HUES48 (cell line): ENCODE measurements around the gene CASKIN2.

Source experiments
- H3K27ac ChIP-seq: one replicate; pipeline ENCODE4 v1.7.0; 2013; ENCODE audit warnings: low read depth, low read length, inconsistent platforms
- H3K27me3 ChIP-seq: 2 replicates; pipeline ENCODE4 v1.6.1; 2013; ENCODE audit warnings: mild to moderate bottlenecking, low read length; ENCODE audit not compliant: control insufficient read depth, insufficient read depth
- H3K36me3 ChIP-seq: 2 replicates; pipeline ENCODE4 v1.6.1; 2013; ENCODE audit warnings: low read length; ENCODE audit not compliant: control insufficient read depth, insufficient read depth
- H3K4me1 ChIP-seq: 2 replicates; pipeline ENCODE4 v1.6.1; 2013; ENCODE audit warnings: mild to moderate bottlenecking, low read length; ENCODE audit not compliant: control insufficient read depth, insufficient read depth
- H3K4me3 ChIP-seq: 2 replicates; pipeline ENCODE4 v1.5.1; 2013; ENCODE audit warnings: mild to moderate bottlenecking, low read depth, low read length
- H3K9ac ChIP-seq: 2 replicates; pipeline ENCODE4 v1.6.1; 2013; ENCODE audit warnings: mild to moderate bottlenecking, low read depth, low read length, moderate library complexity
- H3K9me3 ChIP-seq: 2 replicates; pipeline ENCODE4 v1.6.1; 2013; ENCODE audit warnings: low read length; ENCODE audit not compliant: control insufficient read depth, insufficient read depth

The CASKIN2 gene

DNA sequence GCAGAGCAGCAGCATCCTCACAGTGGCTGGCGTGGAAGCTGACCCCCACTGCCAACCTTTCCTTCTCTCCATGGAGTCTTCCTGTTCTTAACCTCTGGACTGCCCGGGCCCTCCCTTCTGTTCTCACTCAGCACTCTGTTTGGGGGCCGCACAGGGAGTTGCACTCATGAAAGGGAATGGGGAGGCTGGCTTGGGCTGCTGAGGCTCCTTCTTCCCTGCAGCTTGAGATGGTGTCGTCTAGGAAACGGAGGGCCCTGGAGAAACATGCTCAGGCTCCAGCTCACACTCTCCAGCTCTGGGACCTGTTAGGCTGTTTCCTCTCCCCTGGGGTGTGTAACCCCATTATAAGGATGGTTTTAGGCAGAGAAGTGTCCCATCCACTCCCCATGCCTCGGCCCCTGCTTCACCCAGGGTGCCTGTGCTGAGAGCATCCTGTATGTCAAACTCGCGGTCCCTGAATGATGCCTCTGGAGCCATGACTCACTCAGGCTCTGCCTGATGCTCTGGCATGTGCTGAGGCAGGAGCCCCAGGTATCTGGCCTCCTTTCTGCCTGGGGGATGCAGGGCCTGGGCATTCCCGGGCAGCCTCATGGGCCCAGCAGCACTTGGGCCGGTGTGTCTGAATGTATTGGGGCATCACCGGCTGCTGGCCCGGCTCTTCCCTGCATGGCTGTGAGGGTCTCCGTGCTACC lies 40.0 kb downstream of the CASKIN2 start:
- Histone ChIP-seq H3K4me3 (no peak overlapping the region), H3K27me3 (no peaks in the 10 kb centered on the region), H3K27ac (no peak overlapping the region), H3K36me3 (peaks cover 21% of the 10 kb centered on the region), H3K4me1 (peaks cover 4% of the 10 kb centered on the region; the same call in 1 of the 2 replicates), H3K9ac (no peak overlapping the region), H3K9me3 (no peaks in the 10 kb centered on the region)

DNA sequence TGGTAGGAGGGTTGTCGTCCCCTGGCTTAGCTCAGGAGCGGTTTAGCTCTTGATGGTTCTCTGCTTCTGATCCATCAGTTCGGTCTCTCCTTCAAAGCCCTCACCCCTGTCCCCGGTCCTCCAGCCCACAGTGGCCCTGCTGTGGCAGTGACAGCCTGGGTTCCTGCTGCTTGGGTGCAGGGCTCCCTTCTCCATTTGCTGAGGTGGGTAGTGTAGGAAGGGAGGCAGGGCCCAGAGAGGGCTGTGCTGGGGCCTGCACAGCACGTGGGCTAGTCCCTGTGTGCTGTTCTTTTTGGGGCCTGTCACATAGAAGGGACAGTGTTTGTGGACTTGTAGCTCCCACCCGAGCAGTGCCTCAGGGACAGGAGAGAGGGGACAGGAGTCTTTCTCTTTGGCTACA lies 40.6 kb downstream of the CASKIN2 start:
- Histone ChIP-seq H3K27ac (no peak overlapping the region), H3K4me1 (peaks cover 4% of the 10 kb centered on the region; the same call in 1 of the 2 replicates), H3K36me3 (peaks cover 21% of the 10 kb centered on the region), H3K27me3 (no peaks in the 10 kb centered on the region), H3K9ac (no peak overlapping the region), H3K9me3 (no peaks in the 10 kb centered on the region), H3K4me3 (no peak overlapping the region)

DNA sequence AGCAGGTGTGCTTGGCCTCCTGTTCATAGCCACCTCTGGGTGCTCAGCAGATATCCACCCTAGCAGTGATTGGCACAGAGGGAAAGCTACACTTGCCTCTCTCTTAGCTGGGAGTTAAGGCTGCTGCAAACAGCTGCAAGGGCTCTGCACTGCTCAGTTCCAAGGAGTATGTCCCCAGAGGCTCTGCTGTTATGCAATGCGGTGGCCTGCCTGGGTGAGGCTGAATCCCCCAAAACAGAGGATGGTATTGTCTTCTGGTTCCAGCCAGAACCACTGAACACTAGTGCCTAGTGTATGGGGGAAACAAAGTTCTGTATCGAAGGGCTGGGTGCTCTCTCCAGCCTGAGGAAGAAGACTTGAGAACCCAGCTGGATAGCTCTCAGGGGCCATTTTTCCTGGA lies 42.1 kb downstream of the CASKIN2 start:
- peaks cover 21% of the 10 kb centered on the region for H3K36me3 ChIP-seq
- 0 out of 2 replicates have a peak, but pooled peaks cover under 1% of the 10 kb centered on the region for H3K4me1 ChIP-seq
- no peaks in the 10 kb centered on the region for H3K27me3 ChIP-seq
- H3K9ac ChIP-seq = no peak overlapping the region
- no peak overlapping the region for H3K27ac ChIP-seq
- H3K4me3 ChIP-seq = no peak overlapping the region
- no peaks in the 10 kb centered on the region for H3K9me3 ChIP-seq

DNA sequence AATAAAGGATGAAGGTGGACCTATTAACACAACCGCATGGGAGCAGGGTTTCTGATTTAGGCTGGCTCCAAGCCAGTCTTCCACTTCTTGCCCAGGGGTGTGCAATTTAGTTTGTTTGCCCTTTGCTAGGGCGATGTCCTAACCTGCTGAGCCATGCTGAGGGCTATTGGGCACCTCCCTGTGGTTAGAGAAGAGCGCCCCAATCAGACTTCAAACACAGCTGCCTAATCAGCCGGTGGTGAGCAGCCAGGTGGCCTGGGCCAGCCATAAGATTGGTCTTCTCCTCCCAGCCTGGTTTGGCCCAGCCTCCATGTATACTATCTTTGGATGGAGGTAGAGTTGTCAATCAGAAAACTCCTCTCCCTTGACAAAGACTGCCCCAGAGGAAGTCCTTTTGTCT lies 43.2 kb downstream of the CASKIN2 start:
- H3K27ac ChIP-seq = no peak overlapping the region
- no peak overlapping the region for H3K9ac ChIP-seq
- H3K4me1 ChIP-seq = no peaks in the 10 kb centered on the region
- H3K4me3 ChIP-seq = no peak overlapping the region
- H3K9me3 ChIP-seq = no peaks in the 10 kb centered on the region
- no peaks in the 10 kb centered on the region for H3K27me3 ChIP-seq
- H3K36me3 ChIP-seq = peaks cover 21% of the 10 kb centered on the region

DNA sequence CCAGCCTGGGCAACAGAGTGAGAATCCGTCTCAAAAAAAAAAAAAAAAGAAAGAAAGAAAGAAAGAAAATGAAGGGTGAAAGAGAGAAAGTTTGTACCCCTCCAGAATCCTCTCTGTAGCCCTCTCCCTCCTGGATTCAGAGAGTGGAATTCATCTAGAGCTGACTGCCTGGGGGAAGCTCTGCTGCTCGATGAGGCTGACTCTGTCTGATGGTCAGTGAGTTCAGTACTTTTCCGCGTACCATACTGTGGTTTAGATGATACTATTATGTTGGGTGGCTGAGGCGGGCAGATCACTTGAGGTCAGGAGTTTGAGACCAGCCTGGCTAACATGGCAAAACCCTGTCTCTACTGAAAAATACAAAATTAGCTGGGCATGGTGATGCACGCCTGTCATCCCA lies 44.1 kb downstream of the CASKIN2 start:
- Histone ChIP-seq H3K4me3 (no peak overlapping the region), H3K36me3 (peaks cover 21% of the 10 kb centered on the region), H3K27me3 (no peaks in the 10 kb centered on the region), H3K4me1 (no peaks in the 10 kb centered on the region), H3K27ac (no peak overlapping the region), H3K9ac (no peak overlapping the region), H3K9me3 (no peaks in the 10 kb centered on the region)

DNA sequence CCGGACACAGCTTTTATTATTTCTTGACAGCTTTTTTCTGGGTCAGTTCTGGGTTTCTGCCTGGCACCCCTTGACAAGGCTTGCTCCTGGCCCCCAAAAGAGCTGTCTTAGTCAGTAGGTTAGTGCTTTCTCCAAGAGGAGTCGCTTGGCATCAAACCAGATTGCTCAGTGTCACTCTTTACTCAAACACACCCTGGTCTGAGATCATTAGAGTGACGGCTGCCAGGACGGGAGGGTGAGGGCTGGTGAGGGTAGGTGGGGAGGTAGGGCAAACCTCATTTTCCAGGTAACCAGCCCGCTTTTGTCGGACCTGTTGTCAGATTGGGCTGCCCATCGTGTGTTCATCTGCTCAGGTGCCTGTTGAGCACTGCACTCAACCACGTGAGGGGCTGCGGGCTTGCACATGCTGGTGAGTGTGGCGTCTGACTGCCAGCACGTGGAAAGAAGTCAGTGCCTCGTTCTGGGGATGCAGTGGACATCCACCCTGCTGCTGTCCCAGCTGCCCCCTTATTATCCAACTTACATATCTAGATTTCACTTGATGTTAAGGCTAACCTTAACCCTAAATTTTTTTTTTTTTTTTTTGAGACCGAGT lies 46.5 kb downstream of the CASKIN2 start:
- peaks cover 21% of the 10 kb centered on the region for H3K36me3 ChIP-seq
- H3K9me3 ChIP-seq = no peaks in the 10 kb centered on the region
- no peak overlapping the region for H3K4me3 ChIP-seq
- H3K4me1 ChIP-seq = no peaks in the 10 kb centered on the region
- no peak overlapping the region for H3K9ac ChIP-seq
- no peak overlapping the region for H3K27ac ChIP-seq
- H3K27me3 ChIP-seq = no peaks in the 10 kb centered on the region

DNA sequence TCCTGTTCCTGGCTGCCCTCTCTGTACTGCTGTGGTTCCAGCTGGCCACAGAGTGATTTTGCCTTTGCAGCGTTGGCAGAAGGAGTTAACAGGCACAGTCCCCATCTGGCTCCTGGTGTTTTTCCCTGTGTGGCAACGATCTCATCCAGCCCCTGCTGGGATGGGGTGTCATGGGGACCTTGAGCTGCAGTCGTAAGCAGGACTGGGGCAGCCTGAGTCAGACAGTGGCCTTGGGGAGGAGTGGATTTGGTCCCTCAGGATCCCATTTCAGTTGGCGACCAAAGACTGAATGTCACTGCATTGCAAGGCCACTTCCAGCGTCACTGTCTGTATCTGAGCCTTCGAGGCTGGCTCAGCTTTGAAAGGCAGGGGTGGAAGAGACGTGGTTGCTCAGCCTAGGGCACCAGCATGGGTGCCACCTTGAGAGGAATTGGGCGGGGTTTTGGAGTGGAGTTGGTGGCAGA lies 47.0 kb downstream of the CASKIN2 start:
- no peak overlapping the region for H3K27ac ChIP-seq
- no peak overlapping the region for H3K9ac ChIP-seq
- H3K9me3 ChIP-seq = no peaks in the 10 kb centered on the region
- peaks cover 18% of the 10 kb centered on the region for H3K36me3 ChIP-seq
- H3K4me1 ChIP-seq = no peaks in the 10 kb centered on the region
- no peaks in the 10 kb centered on the region for H3K27me3 ChIP-seq
- H3K4me3 ChIP-seq = no peak overlapping the region

DNA sequence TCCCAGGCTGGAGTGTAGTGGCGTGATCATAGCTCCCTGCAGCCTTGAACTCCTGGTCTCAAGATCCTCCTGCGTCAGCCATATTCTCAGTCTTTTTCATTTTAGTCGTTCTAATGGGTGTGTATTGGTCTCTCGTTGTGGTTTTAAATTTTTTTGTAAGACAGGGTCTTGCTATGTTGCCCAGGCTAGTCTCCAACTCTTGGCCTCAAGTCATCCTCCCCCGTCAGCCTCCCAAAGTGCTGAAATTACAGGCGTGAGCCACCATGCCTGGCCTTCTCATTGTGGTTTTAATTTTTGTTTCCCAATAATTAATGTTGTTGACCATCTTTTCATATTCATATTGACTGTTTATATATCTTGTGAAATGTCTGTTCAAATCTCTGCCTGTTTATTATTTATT lies 50.3 kb downstream of the CASKIN2 start:
- Histone ChIP-seq H3K36me3 (no peaks in the 10 kb centered on the region), H3K4me3 (no peak overlapping the region), H3K9ac (no peak overlapping the region), H3K27ac (no peak overlapping the region), H3K4me1 (no peaks in the 10 kb centered on the region), H3K9me3 (no peaks in the 10 kb centered on the region), H3K27me3 (no peaks in the 10 kb centered on the region)

DNA sequence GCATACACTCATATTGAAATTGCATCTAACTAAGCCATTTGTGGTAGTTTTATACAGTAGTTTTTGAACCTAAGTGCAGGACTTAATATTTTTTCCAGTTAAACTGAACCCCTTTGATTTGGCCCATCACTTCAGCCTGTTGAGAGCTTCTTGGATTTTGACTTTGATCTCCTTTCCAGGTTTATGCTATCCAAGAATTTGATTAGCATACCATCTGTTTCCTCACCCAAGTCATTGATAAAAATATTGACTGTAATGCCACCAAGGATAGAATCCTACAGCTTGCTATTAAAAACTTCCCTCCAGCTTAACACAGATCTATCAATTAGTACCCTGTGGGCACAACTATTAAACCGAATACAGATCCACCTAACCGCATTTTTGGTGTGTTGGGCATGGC lies 51.7 kb downstream of the CASKIN2 start:
- Histone ChIP-seq H3K9me3 (no peaks in the 10 kb centered on the region), H3K9ac (no peak overlapping the region), H3K27me3 (no peaks in the 10 kb centered on the region), H3K36me3 (no peaks in the 10 kb centered on the region), H3K4me1 (no peaks in the 10 kb centered on the region), H3K27ac (no peak overlapping the region), H3K4me3 (no peak overlapping the region)

DNA sequence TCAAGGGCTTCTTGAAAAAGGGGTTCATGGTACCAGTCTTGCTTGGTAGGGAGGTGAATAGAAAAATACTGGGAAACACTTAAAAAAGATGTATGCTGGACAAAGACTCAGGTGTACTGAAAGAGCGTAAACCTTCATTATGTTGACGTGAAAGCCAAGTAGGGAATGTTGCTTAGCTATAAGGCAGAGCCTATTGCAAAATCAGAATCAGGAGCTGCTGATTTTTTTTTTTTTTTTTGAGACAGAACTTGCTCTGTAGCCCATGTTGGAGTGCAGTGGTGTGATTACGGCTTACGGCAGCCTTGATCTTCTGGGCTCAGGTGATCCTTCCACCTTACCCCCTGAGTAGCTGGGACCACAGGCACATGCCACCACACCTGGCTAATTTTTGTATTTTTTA lies 55.0 kb downstream of the CASKIN2 start:
- Histone ChIP-seq H3K9me3 (no peaks in the 10 kb centered on the region), H3K4me1 (peaks cover 15% of the 10 kb centered on the region), H3K27me3 (no peaks in the 10 kb centered on the region), H3K27ac (no peak overlapping the region), H3K36me3 (no peaks in the 10 kb centered on the region), H3K9ac (no peak overlapping the region), H3K4me3 (no peak overlapping the region)

DNA sequence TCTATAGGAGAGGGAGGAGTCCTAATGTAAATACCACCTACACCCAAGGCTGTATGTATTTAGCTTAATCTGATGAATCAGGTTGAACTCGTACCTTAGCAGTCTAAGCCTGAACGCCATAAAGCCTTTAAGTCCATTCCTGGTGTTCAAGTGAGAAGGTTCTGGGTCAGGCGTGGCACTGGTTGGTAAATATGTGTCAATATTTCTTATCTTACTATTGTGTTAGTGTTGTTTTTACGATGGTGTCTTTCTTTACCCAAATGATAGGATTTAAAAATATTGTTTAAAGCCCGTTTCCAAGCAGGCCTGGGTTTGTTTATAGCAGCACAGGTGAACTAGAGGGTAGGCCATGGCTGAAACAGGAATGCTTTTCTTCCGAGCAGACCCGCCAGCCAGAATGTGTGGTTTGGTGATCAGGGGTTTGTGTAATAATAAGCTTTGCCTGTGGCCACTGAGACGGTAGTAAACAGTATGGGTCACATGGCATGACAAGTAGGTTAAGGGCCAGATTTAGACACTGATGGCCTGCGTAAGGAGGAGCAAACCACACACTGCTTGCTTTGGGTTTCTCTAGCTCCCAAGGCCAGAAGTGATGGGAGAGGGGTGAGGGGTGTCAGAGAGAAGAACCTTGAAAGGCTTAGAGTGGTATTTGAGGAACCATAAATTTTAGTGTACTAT lies 55.6 kb downstream of the CASKIN2 start:
- no peaks in the 10 kb centered on the region for H3K27me3 ChIP-seq
- no peaks in the 10 kb centered on the region for H3K9me3 ChIP-seq
- H3K9ac ChIP-seq = no peak overlapping the region
- H3K4me1 ChIP-seq = peaks cover 15% of the 10 kb centered on the region
- peak overlapping the region; percentile 30 for H3K27ac ChIP-seq
- no peak overlapping the region for H3K4me3 ChIP-seq
- H3K36me3 ChIP-seq = no peaks in the 10 kb centered on the region
